GM21526 (cell line): ENCODE results near the gene WDFY4.

ENCODE experiments used
- ATAC-seq: cut with Tn5 transposase; IDR thresholded peaks from one replicate; pipeline ENCODE4 v1.9.1; 2021; ENCODE audit warnings: moderate library complexity; ENCODE audit not compliant: unreplicated experiment, low FRiP score

The WDFY4 gene

GRCh38 chr10:48932831-48933664, 248.4 kb downstream of the WDFY4 start:
- no peak for ATAC-seq

GRCh38 chr10:48934672-48935501, 250.2 kb downstream of the WDFY4 start:
- ATAC-seq, result no peak

- ATAC-seq, result no peak
Measured at GRCh38 chr10:48935577-48935976, 250.9 kb downstream of the WDFY4 start.

- ATAC-seq, result no peak
Measured at GRCh38 chr10:48937796-48938195, 253.1 kb downstream of the WDFY4 start.

- no peak for ATAC-seq
Measured at GRCh38 chr10:48938281-48938680, 253.6 kb downstream of the WDFY4 start.

GRCh38 chr10:48938990-48939536, 254.4 kb downstream of the WDFY4 start:
- no peak for ATAC-seq

- ATAC-seq, result no peak
Measured at GRCh38 chr10:48939790-48940325, 255.2 kb downstream of the WDFY4 start, which contains the start of gene LRRC18. Gene LRRC18, minus strand, starts transcription at chr10:48939840. Its CDS starts 25,685 bp downstream, at chr10:48914155.

GRCh38 chr10:48940372-48940771, 255.7 kb downstream of the WDFY4 start:
- no peak for ATAC-seq

- no peak for ATAC-seq
Measured at GRCh38 chr10:48940958-48941357, 256.3 kb downstream of the WDFY4 start.

GRCh38 chr10:48941427-48942075, 256.9 kb downstream of the WDFY4 start:
- no peak for ATAC-seq

- ATAC-seq, result no peak
Measured at GRCh38 chr10:48943096-48943495, 258.4 kb downstream of the WDFY4 start.

- no peak for ATAC-seq
Measured at GRCh38 chr10:48944171-48944570, 259.5 kb downstream of the WDFY4 start.

GRCh38 chr10:48945441-48946130, 260.9 kb downstream of the WDFY4 start:
- no peak for ATAC-seq

GRCh38 chr10:48946332-48946731, 261.7 kb downstream of the WDFY4 start:
- ATAC-seq, result no peak

GRCh38 chr10:48946891-48947500, 262.3 kb downstream of the WDFY4 start:
- no peak for ATAC-seq

GRCh38 chr10:48947690-48948469, 263.2 kb downstream of the WDFY4 start:
- no peak for ATAC-seq

GRCh38 chr10:48948470-48949037, 263.9 kb downstream of the WDFY4 start:
- ATAC-seq, result no peak

- no peak for ATAC-seq
Measured at GRCh38 chr10:48951707-48952106, 267.0 kb downstream of the WDFY4 start.
